ENCODE results near the gene BAD.

- no peak for TF ChIP-seq CTCF (optimal IDR thresholded peaks at IDR 0.05 in 1 of 3, IDR thresholded peaks at IDR 0.05 in 1 of 3, conservative IDR thresholded peaks at IDR 0.05 in 1 of 3; ENCODE audit: extremely low read depth in 1 of 3, insufficient read depth in 2 of 3, low read length in 3 of 3)
- no peak for TF ChIP-seq EZH2 (IDR thresholded peaks at IDR 0.05; ENCODE audit: low read length)
Measured at GRCh38 chr11:64245797-64246620, 38.5 kb downstream of the BAD start.

Data from keratinocyte (primary cell).